ENCODE measurements around the gene IFNE. TPM values are rescaled to one million over a fixed set of nuclear protein-coding genes. Genes with fewer than 3 reads are reported as not detected.

The IFNE gene
- total and polyA plus RNA-seq, 9 of the 15 experiments (the other 6 are each of a cell fraction or from before 2014, with no cell fraction given), result not detected

GRCh38 chr9:21506626-21507482, 24.7 kb upstream of the IFNE start (continued):
- no peak for TF ChIP-seq ZNF609 (CRISPR knock-in tag; IDR thresholded peaks at IDR 0.05; ENCODE audit: borderline replicate concordance)
- no peak for TF ChIP-seq NELFE (IDR thresholded peaks at IDR 0.05; ENCODE audit: insufficient read depth, insufficient read length)
- no peak for TF ChIP-seq NFIX (CRISPR knock-in tag; IDR thresholded peaks at IDR 0.05; ENCODE audit: low read depth)
- no peak for TF ChIP-seq KAT2B (IDR thresholded peaks at IDR 0.05; ENCODE audit: low read depth, low read length)
- no peak for TF ChIP-seq ZNF77 (CRISPR knock-in tag; IDR thresholded peaks at IDR 0.05)
- no peak for TF ChIP-seq TAF15 (IDR thresholded peaks at IDR 0.05; ENCODE audit: low read depth, low read length)
- TF ChIP-seq ZNF197 (CRISPR knock-in tag; IDR thresholded peaks at IDR 0.05; ENCODE audit: low read depth), result no peak
- no peak for TF ChIP-seq HINFP (tag; conservative IDR thresholded peaks at IDR 0.05; ENCODE audit: low read depth)
- TF ChIP-seq BDP1 (IDR thresholded peaks at IDR 0.05; ENCODE audit: insufficient read depth, insufficient read length), result no peak

Data from K562 (cell line).